Hematopoietic multipotent progenitor cell (in vitro differentiated cells): ENCODE measurements around the gene IMMT. TPM values are rescaled to one million over a fixed set of nuclear protein-coding genes. Genes with fewer than 3 reads are reported as not detected.
"Not testable (repeated sequence)": the region's sequence is repeated elsewhere in the genome, so short reads cannot be mapped to it uniquely, and the experiment has no call there.

Experiments
- DNase-seq, 3 donors: peaks; one replicate each; pipeline ENCODE4 v3.0.0-alpha.2; 2011 to 2015; ENCODE audit warnings: low read depth in 2 of 3, low spot score in 2 of 3
- total RNA-seq: library from RNA; depleted of rRNA; stranded (reverse); fragments of >200 nt; gene quantifications from one replicate; pipeline ENCODE4 v1.2.3, GENCODE V29; 2012

Gene IMMT
- total RNA-seq, 1 donor = 36.1 TPM

- no peak for DNase-seq
Observed at GRCh38 chr2:86202336-86202692, 7.1 kb upstream of the IMMT start.

GRCh38 chr2:86201671-86202335 is 6.5 kb upstream of the IMMT start:
- DNase-seq = no peak

- DNase-seq = not testable (repeated sequence)
Observed at GRCh38 chr2:86200564-86200963, 5.3 kb upstream of the IMMT start.

GRCh38 chr2:86199834-86200177 is 4.5 kb upstream of the IMMT start:
- DNase-seq = no peak

- no peak for DNase-seq
Observed at GRCh38 chr2:86195808-86196387, 636 bp upstream of the IMMT start.

GRCh38 chr2:86194751-86195054 is 559 bp downstream of the IMMT start:
- no peak for DNase-seq

- DNase-seq = no peak
Observed at GRCh38 chr2:86193901-86194567, 1.2 kb downstream of the IMMT start.

GRCh38 chr2:86189782-86190416 is 5.4 kb downstream of the IMMT start:
- DNase-seq = no peak

GRCh38 chr2:86186431-86186830 is 8.8 kb downstream of the IMMT start:
- no peak for DNase-seq

- DNase-seq = no peak
Observed at GRCh38 chr2:86185517-86186212, 9.6 kb downstream of the IMMT start.

- no peak for DNase-seq
Observed at GRCh38 chr2:86176597-86176996, 18.7 kb downstream of the IMMT start.

GRCh38 chr2:86175828-86176227 is 19.4 kb downstream of the IMMT start:
- DNase-seq = no peak

- no peak for DNase-seq
Observed at GRCh38 chr2:86174445-86174844, 20.8 kb downstream of the IMMT start.

- no peak for DNase-seq
Observed at GRCh38 chr2:86172610-86173009, 22.7 kb downstream of the IMMT start.

GRCh38 chr2:86171295-86171694 is 24.0 kb downstream of the IMMT start:
- no peak for DNase-seq

- no peak for DNase-seq
Observed at GRCh38 chr2:86170449-86170848, 24.8 kb downstream of the IMMT start.

- DNase-seq = no peak
Observed at GRCh38 chr2:86160156-86160952, 34.9 kb downstream of the IMMT start.

GRCh38 chr2:86158286-86158685 is 37.0 kb downstream of the IMMT start:
- no peak for DNase-seq

GRCh38 chr2:86157009-86157556 is 38.2 kb downstream of the IMMT start:
- DNase-seq = no peak

GRCh38 chr2:86150502-86150901 is 44.8 kb downstream of the IMMT start:
- no peak for DNase-seq
